ENCODE results near the gene MTHFR. TPM values are rescaled to one million over a fixed set of nuclear protein-coding genes. Genes with fewer than 3 reads are reported as not detected.

Gene MTHFR
- total RNA-seq, 4 donors from 2014 or later = 10.2 to 24.7 (median 18.1) TPM

GRCh38 chr1:11749203-11749689 lies 56.5 kb downstream of the MTHFR start:
- no peak for TF ChIP-seq POLR2A (IDR thresholded peaks at IDR 0.05)
- peak in 4 of 5 experiments; percentile 32 to 70 (median 50) for TF ChIP-seq CTCF (IDR thresholded peaks at IDR 0.05 in 4 of 5, conservative IDR thresholded peaks at IDR 0.05 in 1 of 5)
- no peak overlapping the region for H3K27ac ChIP-seq
- intact Hi-C loops (cut with DNase I; ENCODE audit: low total_unique reads) = loop anchor here (1.0 kb wide), 1 partner anchor 30 kb away; no protein-coding TSS in a partner anchor
- no peak overlapping the region for H3K4me3 ChIP-seq
- no peaks in the 10 kb centered on the region for H3K4me1 ChIP-seq
- peak in 1 of 2 donors; percentile 59 for ATAC-seq
- no peaks in the 10 kb centered on the region for H3K9me3 ChIP-seq
- DNase-seq = no peak
- in situ Hi-C loops (cut with MboI; ENCODE audit: low sequenced_read_pairs in 4 of 4) = no loop called here
- no peaks in the 10 kb centered on the region for H3K27me3 ChIP-seq
- H3K36me3 ChIP-seq = peaks cover 0 to 24% of the 10 kb centered on the region in 2 donors

- intact Hi-C loops (cut with DNase I; ENCODE audit: low total_unique reads) = loop anchor here (1.0 kb wide), 1 partner anchor 29 kb away; no protein-coding TSS in a partner anchor
- no peaks in the 10 kb centered on the region for H3K4me1 ChIP-seq
- H3K36me3 ChIP-seq = peaks cover 0 to 24% of the 10 kb centered on the region in 2 donors
- no peak overlapping the region for H3K27ac ChIP-seq
- in situ Hi-C loops (cut with MboI; ENCODE audit: low sequenced_read_pairs in 4 of 4) = no loop called here
- H3K27me3 ChIP-seq = no peaks in the 10 kb centered on the region
- H3K4me3 ChIP-seq = no peak overlapping the region
- ATAC-seq = no peak
- no peak for TF ChIP-seq CTCF (IDR thresholded peaks at IDR 0.05 in 4 of 5, conservative IDR thresholded peaks at IDR 0.05 in 1 of 5)
- H3K9me3 ChIP-seq = no peaks in the 10 kb centered on the region
- DNase-seq = no peak
Observed at GRCh38 chr1:11748294-11749202, 57.2 kb downstream of the MTHFR start.

- no peaks in the 10 kb centered on the region for H3K27me3 ChIP-seq
- H3K36me3 ChIP-seq = peaks cover 0 to 24% of the 10 kb centered on the region in 2 donors
- no peaks in the 10 kb centered on the region for H3K9me3 ChIP-seq
- no peak for TF ChIP-seq CTCF (IDR thresholded peaks at IDR 0.05 in 4 of 5, conservative IDR thresholded peaks at IDR 0.05 in 1 of 5)
- no peak for TF ChIP-seq POLR2A (IDR thresholded peaks at IDR 0.05)
- in situ Hi-C loops (cut with MboI; ENCODE audit: low sequenced_read_pairs in 4 of 4) = no loop called here
- H3K27ac ChIP-seq = no peak overlapping the region
- H3K4me1 ChIP-seq = no peaks in the 10 kb centered on the region
- intact Hi-C loops (cut with DNase I; ENCODE audit: low total_unique reads) = no loop called here
- ATAC-seq = no peak
- no peak for DNase-seq
- no peak overlapping the region for H3K4me3 ChIP-seq
Observed at GRCh38 chr1:11746795-11747487, 58.8 kb downstream of the MTHFR start.

- H3K27me3 ChIP-seq = no peaks in the 10 kb centered on the region
- no peak for TF ChIP-seq POLR2A (IDR thresholded peaks at IDR 0.05)
- no peak for TF ChIP-seq CTCF (IDR thresholded peaks at IDR 0.05 in 4 of 5, conservative IDR thresholded peaks at IDR 0.05 in 1 of 5)
- H3K27ac ChIP-seq = no peak overlapping the region
- ATAC-seq (peak in 1 of 2 donors; percentile 25), DNase-seq (no peak)
- no peaks in the 10 kb centered on the region for H3K4me1 ChIP-seq
- peaks cover 0 to 24% of the 10 kb centered on the region in 2 donors for H3K36me3 ChIP-seq
- H3K4me3 ChIP-seq = no peak overlapping the region
- intact Hi-C loops (cut with DNase I; ENCODE audit: low total_unique reads) = no loop called here
- in situ Hi-C loops (cut with MboI; ENCODE audit: low sequenced_read_pairs in 4 of 4) = no loop called here
- no peaks in the 10 kb centered on the region for H3K9me3 ChIP-seq
Observed at GRCh38 chr1:11746092-11746491, 59.7 kb downstream of the MTHFR start.

Measured in gastrocnemius medialis (tissue), 4 donors.